HG02623 (cell line): ENCODE results near the gene KAT2A.

Experiments used
- ATAC-seq: cut with Tn5 transposase; IDR thresholded peaks from one replicate; pipeline ENCODE4 v1.9.1; 2021; ENCODE audit warnings: moderate library complexity; ENCODE audit not compliant: unreplicated experiment

KAT2A gene

DNA sequence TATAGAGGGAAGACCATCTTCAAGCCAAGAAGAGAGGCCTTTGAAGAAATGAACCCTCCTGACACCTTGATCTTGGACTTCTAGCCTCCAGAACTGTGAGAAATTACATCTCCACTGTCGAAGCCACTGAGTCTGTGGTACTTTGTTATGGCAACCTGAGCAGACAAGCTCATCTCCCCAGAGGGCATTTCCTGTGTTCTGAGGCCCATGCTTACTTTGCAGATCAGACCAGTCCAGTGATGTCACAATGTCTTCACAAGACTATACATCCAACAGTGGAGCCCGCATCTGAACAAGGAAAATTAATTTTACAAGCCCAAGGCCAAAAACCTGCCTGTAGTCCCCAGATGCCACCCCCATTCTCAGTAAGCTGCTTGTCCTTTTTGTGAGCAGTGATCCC is 56.0 kb downstream of the KAT2A start:
- ATAC-seq = no peak
